Measurements from ENCODE around the gene C9orf78.
"Not testable (repeated sequence)": the region's sequence is repeated elsewhere in the genome, so short reads cannot be mapped to it uniquely, and the experiment has no call there.

C9orf78 gene

DNA sequence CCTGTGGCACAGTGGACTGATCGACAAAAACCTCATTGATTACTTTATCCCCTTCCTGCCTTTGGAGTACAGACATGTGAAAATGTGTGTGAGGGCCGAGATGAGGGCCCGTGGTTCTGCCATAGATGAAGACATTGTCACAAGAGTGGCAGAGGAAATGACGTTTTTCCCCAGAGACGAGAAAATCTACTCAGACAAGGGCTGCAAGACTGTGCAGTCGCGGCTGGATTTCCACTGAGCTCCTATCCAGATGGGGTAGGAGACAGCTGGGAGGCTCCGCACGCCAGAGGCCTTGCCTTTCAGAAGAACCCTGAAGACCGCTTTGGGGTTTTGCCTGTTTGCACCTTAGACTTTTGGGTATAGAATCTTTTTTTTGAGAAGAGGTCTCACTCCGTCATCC, 25.7 kb downstream of the C9orf78 start:
- no peak for FAIRE-seq

GRCh38 chr9:129806061-129806460, 29.0 kb downstream of the C9orf78 start:
- FAIRE-seq = no peak

DNA sequence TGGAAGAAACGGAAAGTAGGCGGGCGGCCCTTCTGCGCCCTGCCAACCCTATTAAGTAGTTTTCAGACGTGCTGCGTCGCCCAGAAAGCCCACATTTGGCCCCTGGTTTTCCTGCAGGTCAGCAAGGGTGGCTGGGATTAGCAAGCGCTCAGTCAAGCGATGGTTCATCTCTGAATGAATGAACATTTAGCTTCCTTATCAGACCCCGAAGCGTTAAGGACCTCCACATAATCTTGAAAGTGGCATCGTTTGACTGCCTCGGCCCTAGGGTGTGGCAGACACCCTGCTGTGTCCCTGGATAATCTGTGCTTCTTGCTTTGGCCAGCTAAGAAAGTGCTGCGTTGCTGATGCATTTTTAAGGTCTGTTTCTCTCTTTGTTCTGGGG, 31.4 kb downstream of the C9orf78 start:
- no peak for FAIRE-seq

DNA sequence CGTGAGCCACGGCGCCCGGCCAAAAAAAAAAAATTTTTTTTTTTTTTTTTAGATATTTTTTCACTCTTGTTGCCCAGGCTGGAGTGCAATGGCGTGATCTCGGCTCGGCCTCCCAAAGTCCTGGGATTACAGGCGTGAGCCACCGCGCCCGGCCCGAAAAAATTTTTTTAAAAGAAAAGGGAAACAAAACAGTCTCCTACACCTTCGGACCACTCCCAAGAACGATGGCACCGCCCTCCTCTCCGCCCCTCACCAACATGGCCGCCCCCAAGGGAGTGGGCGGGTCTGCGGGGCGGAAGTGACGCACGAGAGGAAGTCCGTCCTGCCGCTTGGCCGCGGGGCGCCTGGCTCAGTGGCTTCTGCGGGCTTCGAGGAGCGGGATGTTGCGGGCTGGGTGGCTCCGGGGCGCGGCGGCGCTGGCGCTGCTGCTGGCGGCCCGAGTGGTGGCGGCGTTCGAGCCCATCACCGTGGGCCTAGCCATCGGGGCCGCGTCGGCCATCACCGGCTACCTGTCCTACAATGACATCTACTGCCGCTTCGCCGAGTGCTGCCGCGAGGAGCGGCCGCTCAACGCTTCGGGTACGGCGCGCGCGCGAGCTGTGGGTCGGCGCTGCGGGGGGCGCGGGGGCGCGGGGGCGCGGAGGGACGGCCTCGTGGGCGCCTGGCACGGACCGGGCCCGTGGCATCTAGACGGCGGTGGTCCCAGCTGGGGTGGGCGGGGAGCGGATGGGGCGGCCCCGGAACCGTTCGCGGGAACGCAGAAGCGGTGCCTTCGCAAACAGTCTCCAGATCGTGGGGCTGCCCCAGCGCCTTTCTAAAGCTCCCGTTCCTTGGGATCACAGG, 32.0 kb downstream of the C9orf78 start, which contains the start of gene TOR1B:
Gene TOR1B (plus strand): TSS at position 352 of the 843 bp plus-strand sequence. CDS start 29 bp downstream, at position 381.
- FAIRE-seq = peak; percentile 16

GRCh38 chr9:129801504-129801903, 33.6 kb downstream of the C9orf78 start:
- no peak for FAIRE-seq

- FAIRE-seq = no peak
Observed at GRCh38 chr9:129798973-129799372, 36.1 kb downstream of the C9orf78 start.

GRCh38 chr9:129796029-129796428, 39.0 kb downstream of the C9orf78 start:
- FAIRE-seq = not testable (repeated sequence)

GRCh38 chr9:129794549-129794948, 40.5 kb downstream of the C9orf78 start:
- no peak for FAIRE-seq

DNA sequence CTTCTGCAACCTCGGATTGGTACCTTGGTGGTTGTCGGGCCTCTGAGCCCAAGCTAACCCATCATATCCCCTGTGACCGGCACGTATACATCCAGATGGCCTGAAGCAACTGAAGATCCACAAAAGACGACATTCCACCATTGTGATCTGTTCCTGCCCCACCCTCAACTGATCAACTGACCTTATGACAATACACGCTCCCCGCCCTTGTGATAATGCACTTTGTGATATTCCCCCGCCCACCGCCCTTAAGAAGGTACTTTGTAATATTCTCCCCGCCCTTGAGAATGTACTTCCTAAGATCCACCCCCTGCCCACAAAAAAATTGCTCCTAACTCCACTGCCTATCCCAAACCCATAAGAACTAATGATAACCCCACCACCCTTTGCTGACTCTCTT, 48.6 kb downstream of the C9orf78 start:
- FAIRE-seq = no peak

DNA sequence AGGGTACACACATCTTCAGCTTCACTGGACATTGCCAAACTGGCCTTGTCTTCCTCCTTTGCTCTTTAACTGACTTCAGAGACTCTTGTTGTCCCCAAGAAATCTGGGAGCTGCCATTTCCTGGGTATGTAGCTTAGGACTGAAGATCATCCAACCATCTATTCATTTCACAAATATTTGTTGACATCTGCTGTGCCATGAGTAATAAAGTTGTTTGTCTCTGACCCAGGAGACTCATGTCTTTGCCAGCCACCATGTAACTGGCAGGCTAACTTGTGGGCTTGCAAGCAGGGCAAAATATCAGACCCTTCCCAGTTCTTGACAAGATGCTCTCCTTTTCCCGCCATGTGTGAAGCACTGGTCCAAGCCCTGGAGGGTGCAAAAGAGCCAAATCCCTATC, 49.2 kb downstream of the C9orf78 start:
- no peak for FAIRE-seq

GRCh38 chr9:129784970-129785369, 50.1 kb downstream of the C9orf78 start:
- not testable (repeated sequence) for FAIRE-seq

DNA sequence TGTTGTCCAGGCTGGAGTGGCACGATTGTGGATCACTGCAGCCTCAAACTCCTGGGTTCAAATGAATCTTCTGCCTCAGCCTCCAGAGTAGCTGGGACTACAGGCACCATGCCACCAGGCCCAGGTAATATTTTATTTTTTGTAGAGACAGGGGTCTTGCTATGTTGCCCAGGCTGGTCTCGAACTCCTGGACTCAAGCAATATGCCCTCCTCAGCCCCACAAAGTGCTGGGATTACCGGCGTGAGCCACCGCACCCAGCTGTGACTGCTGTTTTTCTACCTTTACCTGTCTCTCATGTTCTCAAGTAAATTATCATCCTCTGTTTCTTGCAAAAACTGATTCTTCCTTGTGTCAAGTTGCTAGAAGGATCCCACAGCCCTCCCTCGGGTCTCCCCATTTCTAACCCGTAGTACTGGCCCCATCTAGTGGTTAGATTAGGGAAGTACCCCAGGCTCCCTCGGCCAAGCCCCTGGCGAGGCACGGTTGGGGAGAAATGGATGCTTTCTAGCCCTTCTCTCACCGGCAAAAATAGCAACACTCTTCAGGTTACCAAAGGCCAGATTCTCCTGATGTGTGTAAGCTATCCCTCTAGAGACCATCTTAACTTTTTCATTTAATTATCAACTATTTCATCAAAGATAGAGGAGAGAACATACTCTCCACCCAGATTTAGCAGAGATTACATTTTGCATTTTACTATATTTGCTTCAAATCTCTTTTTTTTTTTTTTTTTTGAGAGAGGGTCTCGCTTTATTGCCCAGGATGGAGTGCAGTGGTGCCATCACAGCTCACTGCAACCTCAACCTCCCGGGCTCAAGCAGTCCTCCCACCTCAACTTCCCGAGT, 51.3 kb downstream of the C9orf78 start:
- peak; percentile 74 for FAIRE-seq

DNA sequence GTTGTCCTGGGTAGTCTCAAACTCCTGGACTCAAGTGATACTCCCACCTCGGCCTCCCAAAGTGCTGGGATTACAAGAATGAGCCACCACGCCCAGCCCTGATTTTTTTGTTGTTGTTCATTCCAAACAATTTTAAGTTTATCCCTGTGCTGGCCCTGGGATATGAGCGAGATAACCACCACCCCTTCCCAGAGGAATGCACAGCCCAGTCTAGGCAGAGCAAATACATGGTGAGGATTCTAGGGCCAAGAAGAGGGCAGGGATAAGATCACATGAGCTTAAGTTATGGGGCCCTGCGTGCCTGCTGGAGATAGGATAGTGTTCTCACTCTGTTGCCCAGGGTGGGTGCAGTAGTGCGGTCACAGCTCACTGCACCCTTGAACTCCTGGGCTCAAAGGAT, 53.1 kb downstream of the C9orf78 start:
- FAIRE-seq = no peak

DNA sequence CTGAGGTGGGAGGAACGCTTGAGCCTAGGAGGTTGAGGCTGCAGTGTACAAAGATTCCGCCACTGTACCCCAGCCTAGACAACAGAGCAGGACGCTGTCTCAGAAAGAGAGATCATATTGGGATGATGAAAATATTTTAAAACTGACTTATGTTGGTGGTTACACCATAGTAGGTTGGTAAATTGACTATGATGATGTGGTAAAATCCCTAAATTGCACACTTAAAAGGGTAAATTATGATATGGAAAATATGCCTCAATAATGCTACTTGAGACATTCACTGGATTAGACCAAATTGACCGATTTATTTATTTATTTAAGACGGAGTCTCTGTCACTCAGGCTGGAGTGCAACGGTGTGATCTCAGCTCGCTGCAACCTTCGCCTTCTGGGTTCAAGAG, 53.9 kb downstream of the C9orf78 start:
- FAIRE-seq = no peak

DNA sequence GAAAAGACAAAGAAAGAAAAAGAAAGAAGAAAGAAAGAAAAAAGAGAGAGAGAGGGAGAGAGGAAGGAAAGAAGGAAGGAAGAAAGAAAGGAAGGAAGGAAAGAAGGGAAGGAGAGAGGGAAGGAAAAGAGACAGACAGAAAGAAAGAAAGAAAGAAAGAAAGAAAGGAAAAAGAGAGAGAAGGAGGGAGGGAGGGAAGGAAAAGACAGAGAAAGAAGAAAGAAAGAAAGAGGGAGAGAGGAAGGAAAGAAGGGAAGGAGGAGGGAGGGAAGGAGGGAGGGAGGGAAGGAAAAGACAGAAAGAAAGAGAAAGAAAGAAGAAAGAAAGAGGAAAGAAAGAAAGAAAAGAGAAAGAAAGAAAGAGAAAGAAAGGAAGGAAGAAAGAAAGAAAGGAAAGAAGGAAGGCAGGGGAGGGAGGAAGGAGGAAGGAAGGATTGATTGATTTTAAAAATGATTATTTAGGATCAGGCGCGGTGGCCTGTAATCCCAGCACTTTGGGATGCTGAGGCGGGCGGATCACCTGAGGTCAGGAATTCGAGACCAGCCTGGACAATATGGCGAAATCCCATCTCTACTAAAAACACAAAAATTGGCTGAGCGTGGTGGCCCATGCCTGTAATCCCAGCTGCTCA, 55.4 kb downstream of the C9orf78 start:
- FAIRE-seq = no peak

GRCh38 chr9:129778469-129778868, 56.6 kb downstream of the C9orf78 start:
- no peak for FAIRE-seq

GRCh38 chr9:129777769-129778130, 57.3 kb downstream of the C9orf78 start:
- FAIRE-seq = no peak

All from A204.1 (cell line).